ENCODE data around the gene ATP6V0D1.

The ATP6V0D1 gene

DNA sequence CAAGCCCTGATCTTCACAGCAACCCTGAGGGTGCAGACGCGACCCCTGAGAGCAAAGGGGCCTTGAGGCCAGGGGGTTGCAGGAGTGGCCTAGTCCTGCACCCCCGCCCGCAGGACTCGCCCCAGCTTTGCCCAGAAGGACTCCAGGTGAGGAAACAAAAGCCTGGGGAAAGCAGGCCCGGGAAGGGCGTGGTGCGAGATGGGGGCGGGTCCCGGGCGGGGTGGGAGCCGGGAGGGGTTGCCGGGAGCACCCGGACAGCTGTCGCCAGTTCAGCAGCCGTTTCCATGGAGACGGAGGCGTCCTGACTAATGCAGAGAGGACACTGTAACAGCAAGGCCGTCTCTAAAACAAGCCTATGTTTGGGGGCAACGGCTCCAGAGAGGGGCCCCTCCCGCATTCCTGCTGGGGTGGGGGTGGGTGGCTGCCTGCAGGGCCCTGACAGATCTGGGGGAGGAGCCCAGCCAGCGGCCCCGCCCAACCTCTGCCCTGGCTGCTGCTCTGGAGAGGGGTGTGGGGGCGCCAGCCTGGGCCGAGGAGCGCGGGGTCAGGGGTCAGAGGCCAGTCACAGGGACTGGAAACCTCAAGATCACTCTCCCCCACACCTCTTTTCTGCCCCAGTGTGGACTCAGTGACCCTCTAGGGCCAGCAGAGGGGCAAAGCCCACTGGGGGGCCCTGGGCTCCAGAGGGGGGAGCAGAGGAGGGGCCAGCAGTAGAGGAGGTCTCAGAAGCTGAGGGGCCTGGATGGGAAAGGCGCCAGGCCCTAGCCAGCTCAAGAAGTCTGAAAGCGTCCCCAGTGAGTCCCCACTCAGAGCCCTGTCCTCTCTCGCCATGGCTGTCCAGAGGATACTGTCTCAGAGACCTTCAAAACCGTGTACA is 84.6 kb downstream of the ATP6V0D1 start:
- Histone ChIP-seq H3K9me3 (ENCODE audit: control insufficient read depth, insufficient read depth, low read depth, low read length) (no peaks in the 10 kb centered on the region), H3K4me3 (ENCODE audit: low read depth, low read length) (no peak overlapping the region), H3K4me1 (ENCODE audit: control insufficient read depth, insufficient read depth, low read length) (peaks cover 14% of the 10 kb centered on the region), H3K27ac (ENCODE audit: extremely low read depth, low read depth, low read length) (no peak overlapping the region; the same call in 1 of the 2 replicates), H3K36me3 (ENCODE audit: control insufficient read depth in 2 of 2, insufficient read depth in 1 of 2, low read length in 2 of 2) (no peaks in the 10 kb centered on the region)
- CTCF ChIA-PET: interaction anchor here (0.5 to 1.1 kb wide), 5 partner anchors 18 to 602 kb away, joined by 3 to 4 read pairs (median 3); partner anchors contain the start of gene CES4A
- no peak for TF ChIP-seq MYNN (tag by site-specific recombination; IDR thresholded peaks at IDR 0.05; ENCODE audit: borderline replicate concordance)
- no peak for TF ChIP-seq ZNF658 (tag by site-specific recombination; IDR thresholded peaks at IDR 0.05)
- TF ChIP-seq, protein P1, sequence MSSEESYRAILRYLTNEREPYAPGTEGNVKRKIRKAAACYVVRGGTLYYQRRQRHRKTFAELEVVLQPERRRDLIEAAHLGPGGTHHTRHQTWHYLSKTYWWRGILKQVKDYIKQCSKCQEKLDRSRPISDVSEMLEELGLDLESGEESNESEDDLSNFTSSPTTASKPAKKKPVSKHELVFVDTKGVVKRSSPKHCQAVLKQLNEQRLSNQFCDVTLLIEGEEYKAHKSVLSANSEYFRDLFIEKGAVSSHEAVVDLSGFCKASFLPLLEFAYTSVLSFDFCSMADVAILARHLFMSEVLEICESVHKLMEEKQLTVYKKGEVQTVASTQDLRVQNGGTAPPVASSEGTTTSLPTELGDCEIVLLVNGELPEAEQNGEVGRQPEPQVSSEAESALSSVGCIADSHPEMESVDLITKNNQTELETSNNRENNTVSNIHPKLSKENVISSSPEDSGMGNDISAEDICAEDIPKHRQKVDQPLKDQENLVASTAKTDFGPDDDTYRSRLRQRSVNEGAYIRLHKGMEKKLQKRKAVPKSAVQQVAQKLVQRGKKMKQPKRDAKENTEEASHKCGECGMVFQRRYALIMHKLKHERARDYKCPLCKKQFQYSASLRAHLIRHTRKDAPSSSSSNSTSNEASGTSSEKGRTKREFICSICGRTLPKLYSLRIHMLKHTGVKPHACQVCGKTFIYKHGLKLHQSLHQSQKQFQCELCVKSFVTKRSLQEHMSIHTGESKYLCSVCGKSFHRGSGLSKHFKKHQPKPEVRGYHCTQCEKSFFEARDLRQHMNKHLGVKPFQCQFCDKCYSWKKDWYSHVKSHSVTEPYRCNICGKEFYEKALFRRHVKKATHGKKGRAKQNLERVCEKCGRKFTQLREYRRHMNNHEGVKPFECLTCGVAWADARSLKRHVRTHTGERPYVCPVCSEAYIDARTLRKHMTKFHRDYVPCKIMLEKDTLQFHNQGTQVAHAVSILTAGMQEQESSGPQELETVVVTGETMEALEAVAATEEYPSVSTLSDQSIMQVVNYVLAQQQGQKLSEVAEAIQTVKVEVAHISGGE (tag by site-specific recombination; conservative IDR thresholded peaks at IDR 0.05; ENCODE audit: low read depth): peak; percentile 51
- TF ChIP-seq ZNF10 (tag by site-specific recombination; IDR thresholded peaks at IDR 0.05): 0 out of 2 replicates have a peak, but pooled peaks have one; percentile 39
- TF ChIP-seq BCL11A (tag by site-specific recombination; IDR thresholded peaks at IDR 0.05; ENCODE audit: low read depth): no peak
- TF ChIP-seq ZBTB44 (tag by site-specific recombination; IDR thresholded peaks at IDR 0.05): 0 out of 2 replicates have a peak, but pooled peaks have one; percentile 19
- 0 out of 2 replicates have a peak, but pooled peaks have one; percentile 26 for TF ChIP-seq EGR2 (tag by site-specific recombination; IDR thresholded peaks at IDR 0.05; ENCODE audit: low read depth)
- TF ChIP-seq KLF1 (tag by site-specific recombination; IDR thresholded peaks at IDR 0.05): peak; percentile 97
- TF ChIP-seq, protein P2, sequence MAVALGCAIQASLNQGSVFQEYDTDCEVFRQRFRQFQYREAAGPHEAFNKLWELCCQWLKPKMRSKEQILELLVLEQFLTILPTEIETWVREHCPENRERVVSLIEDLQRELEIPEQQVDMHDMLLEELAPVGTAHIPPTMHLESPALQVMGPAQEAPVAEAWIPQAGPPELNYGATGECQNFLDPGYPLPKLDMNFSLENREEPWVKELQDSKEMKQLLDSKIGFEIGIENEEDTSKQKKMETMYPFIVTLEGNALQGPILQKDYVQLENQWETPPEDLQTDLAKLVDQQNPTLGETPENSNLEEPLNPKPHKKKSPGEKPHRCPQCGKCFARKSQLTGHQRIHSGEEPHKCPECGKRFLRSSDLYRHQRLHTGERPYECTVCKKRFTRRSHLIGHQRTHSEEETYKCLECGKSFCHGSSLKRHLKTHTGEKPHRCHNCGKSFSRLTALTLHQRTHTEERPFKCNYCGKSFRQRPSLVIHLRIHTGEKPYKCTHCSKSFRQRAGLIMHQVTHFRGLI (tag by site-specific recombination; IDR thresholded peaks at IDR 0.05): peak; percentile 50; the same call in 1 of the 2 replicates
- TF ChIP-seq ZNF24 (tag by site-specific recombination; IDR thresholded peaks at IDR 0.05): no peak
- 0 out of 2 replicates have a peak, but pooled peaks have one; percentile 19 for TF ChIP-seq SP7 (tag by site-specific recombination; IDR thresholded peaks at IDR 0.05)
- peak; percentile 64 for TF ChIP-seq PATZ1 (tag by site-specific recombination; IDR thresholded peaks at IDR 0.05)
- no peak for TF ChIP-seq ZNF248 (tag by site-specific recombination; IDR thresholded peaks at IDR 0.05)
- peak; percentile 84 for TF ChIP-seq ZNF341 (tag by site-specific recombination; IDR thresholded peaks at IDR 0.05; ENCODE audit: low read depth)
- TF ChIP-seq KLF16 (tag by site-specific recombination; IDR thresholded peaks at IDR 0.05): peak; percentile 72; the same call in 1 of the 2 replicates
- peak; percentile 63; the same call in 1 of the 2 replicates for TF ChIP-seq KLF10 (tag by site-specific recombination; IDR thresholded peaks at IDR 0.05)
- 0 out of 2 replicates have a peak, but pooled peaks have one; percentile 31 for TF ChIP-seq ZNF335 (tag by site-specific recombination; conservative IDR thresholded peaks at IDR 0.05)
- 0 out of 2 replicates have a peak, but pooled peaks have one; percentile 27 for TF ChIP-seq GLIS2 (tag by site-specific recombination; IDR thresholded peaks at IDR 0.05)
- TF ChIP-seq ZFP41 (tag by site-specific recombination; IDR thresholded peaks at IDR 0.05; ENCODE audit: borderline replicate concordance): no peak
- no peak for TF ChIP-seq ZNF624 (tag by site-specific recombination; IDR thresholded peaks at IDR 0.05)
- TF ChIP-seq, protein P3, sequence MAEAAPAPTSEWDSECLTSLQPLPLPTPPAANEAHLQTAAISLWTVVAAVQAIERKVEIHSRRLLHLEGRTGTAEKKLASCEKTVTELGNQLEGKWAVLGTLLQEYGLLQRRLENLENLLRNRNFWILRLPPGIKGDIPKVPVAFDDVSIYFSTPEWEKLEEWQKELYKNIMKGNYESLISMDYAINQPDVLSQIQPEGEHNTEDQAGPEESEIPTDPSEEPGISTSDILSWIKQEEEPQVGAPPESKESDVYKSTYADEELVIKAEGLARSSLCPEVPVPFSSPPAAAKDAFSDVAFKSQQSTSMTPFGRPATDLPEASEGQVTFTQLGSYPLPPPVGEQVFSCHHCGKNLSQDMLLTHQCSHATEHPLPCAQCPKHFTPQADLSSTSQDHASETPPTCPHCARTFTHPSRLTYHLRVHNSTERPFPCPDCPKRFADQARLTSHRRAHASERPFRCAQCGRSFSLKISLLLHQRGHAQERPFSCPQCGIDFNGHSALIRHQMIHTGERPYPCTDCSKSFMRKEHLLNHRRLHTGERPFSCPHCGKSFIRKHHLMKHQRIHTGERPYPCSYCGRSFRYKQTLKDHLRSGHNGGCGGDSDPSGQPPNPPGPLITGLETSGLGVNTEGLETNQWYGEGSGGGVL (tag by site-specific recombination; IDR thresholded peaks at IDR 0.05): peak; percentile 26; the same call in 1 of the 2 replicates
- peak; percentile 53; the same call in 1 of the 2 replicates for TF ChIP-seq SP3 (tag by site-specific recombination; IDR thresholded peaks at IDR 0.05)
- peak; percentile 93 for TF ChIP-seq KLF9 (tag by site-specific recombination; IDR thresholded peaks at IDR 0.05; ENCODE audit: low read depth)
- peak; percentile 29 for TF ChIP-seq SP2 (tag by site-specific recombination; IDR thresholded peaks at IDR 0.05)
- POLR2A ChIA-PET: interaction anchor here (0.6 kb wide), 1 partner anchor 856 kb away, joined by 3 read pairs; no protein-coding TSS in a partner anchor
